NCI-H82 (cell line): ENCODE results near the gene C11orf68.
"Not testable (repeated sequence)": the region's sequence is repeated elsewhere in the genome, so short reads cannot be mapped to it uniquely, and the experiment has no call there.

Source experiments
- DNase-seq: peaks from one replicate; lab custom pipeline; 2025; lab: John Stamatoyannopoulos, UW

The C11orf68 gene

DNA sequence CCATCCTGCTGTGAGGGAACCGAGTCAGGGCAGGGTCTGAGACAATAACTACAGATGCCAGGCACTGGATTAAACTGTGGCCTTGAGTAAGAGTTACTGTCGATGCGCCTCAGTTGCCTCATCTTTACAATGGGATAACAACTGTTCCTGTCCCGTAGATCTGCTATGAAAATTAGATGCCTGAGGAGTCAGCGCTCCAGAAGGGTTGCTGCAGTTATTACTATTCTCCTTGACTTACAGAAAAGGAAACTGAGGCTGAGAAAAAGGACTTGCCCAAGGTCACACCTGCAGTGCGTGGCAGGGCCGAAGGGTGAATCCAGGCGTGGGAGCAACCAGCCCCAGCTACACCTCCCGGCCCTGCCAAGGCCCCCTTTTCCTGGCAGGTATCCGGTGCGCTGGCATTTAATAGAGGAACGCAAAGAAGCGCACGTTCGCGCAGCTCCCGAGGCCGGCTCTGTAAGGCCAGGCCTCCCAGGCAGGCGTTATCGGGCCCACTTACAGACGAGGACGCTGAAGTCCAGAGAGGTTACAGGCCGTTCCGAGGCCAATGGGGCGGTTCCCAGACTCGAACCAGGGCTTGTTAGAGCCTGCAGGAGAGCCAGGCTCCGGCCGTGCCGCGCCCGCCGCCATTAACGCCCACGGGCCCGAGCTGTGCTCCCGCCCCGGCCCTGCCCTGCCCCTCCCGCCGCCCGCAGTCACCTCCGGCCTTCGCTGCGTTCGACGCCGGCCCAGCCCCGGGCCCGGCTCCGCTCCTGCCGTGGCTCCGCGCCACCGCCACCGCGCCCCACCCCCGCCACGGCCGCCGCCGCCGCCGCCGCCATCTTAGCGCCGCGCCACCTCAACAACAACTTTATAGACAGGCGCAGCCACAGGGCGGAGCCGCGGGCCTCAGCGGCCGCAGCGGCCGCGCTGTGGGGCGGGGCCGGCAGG is at the start of gene C11orf68:
Gene C11orf68 (minus strand): TSS at position 852 of the 930 bp plus-strand sequence. CDS start 31 bp downstream, at position 821.
- peak; percentile 51 for DNase-seq

DNA sequence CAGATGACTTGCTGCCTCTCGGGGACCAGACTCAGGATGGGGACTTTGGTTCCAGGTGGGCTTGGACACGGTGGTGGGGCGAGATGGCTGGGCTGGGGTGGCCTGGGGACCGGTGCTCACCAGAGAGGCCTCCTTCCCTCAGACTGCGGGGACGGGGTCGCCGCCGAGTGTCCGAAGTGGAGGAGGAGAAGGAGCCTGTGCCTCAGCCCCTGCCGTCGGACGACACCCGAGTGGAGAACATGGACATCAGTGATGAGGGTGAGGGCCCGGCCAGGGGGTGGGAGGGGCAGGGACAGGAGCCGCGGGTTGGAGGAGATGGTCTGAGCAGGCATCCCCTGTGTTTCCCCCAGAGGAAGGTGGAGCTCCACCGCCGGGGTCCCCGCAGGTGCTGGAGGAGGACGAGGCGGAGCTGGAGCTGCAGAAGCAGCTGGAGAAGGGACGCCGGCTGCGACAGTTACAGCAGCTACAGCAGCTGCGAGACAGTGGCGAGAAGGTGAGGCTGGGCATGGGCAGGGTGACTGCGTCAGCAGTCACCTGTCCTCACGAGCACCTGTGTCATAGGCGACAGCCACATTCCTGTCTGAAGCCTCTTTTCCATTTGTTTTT is 48.6 kb upstream of the C11orf68 start:
- no peak for DNase-seq

DNA sequence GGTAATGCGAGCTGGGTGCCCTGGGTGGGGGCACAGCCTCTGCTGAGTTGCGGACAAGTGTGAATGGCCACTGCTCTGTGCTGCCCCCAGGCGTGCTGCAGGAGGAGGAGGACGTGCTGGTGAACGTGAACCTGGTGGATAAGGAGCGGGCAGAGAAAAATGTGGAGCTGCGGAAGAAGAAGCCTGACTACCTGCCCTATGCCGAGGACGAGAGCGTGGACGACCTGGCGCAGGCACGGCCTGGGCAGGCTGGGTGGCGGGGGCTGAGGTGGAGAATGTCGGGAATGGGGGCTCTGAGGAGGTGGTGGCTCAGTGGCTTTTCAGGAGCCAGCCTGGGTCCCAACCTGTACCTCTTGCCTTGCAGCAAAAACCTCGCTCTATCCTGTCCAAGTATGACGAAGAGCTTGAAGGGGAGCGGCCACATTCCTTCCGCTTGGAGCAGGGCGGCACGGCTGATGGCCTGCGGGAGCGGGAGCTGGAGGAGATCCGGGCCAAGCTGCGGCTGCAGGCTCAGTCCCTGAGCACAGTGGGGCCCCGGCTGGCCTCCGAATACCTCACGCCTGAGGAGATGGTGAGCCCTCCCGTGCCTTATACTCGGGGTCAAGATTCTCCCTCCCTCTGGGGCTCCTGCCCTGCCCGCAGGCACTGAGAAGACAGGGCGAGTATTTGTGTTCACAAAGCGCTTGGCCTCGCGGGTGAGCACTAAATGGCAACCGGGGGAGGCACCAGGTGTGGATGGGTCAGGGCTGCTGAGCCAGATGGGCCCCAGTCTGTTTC is 47.3 kb upstream of the C11orf68 start:
- DNase-seq, result no peak

DNA sequence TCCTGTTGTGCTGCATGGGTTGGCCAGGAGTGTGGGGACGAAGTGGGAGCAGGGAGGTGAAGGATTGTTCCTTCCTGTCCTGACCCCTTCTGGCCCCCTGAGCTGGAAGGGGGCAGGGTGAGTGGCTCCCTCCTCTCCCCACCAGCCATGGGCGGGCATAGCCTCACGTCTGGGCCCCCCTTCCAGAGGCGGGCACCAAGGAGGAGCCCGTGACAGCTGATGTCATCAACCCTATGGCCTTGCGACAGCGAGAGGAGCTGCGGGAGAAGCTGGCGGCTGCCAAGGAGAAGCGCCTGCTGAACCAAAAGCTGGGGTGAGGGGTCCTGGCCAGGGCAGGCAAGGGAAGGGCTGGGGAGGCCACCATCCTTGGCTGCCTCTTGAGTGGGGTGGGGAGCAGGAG is 46.0 kb upstream of the C11orf68 start:
- no peak for DNase-seq

DNA sequence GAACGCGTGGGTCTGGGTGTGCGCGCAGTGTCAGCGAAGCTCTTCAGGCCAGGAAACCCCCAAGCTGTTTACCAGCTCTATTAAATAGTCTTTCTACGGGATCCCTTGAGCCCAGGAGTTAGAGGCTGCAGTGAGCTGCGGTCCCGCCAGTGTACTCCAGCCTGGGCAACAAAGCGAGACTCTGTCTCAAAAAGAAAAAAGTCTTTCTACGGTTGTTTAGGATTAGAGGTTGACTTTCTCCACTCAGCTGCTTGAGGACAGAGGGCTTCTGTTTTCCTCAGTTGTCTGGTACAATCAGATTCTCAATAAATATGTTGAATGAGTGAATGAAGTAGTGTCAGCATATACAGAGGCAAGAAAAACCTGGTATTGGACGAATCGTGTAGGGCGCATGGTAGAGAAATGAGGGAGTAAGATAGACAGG is 43.3 kb upstream of the C11orf68 start:
- no peak for DNase-seq

DNA sequence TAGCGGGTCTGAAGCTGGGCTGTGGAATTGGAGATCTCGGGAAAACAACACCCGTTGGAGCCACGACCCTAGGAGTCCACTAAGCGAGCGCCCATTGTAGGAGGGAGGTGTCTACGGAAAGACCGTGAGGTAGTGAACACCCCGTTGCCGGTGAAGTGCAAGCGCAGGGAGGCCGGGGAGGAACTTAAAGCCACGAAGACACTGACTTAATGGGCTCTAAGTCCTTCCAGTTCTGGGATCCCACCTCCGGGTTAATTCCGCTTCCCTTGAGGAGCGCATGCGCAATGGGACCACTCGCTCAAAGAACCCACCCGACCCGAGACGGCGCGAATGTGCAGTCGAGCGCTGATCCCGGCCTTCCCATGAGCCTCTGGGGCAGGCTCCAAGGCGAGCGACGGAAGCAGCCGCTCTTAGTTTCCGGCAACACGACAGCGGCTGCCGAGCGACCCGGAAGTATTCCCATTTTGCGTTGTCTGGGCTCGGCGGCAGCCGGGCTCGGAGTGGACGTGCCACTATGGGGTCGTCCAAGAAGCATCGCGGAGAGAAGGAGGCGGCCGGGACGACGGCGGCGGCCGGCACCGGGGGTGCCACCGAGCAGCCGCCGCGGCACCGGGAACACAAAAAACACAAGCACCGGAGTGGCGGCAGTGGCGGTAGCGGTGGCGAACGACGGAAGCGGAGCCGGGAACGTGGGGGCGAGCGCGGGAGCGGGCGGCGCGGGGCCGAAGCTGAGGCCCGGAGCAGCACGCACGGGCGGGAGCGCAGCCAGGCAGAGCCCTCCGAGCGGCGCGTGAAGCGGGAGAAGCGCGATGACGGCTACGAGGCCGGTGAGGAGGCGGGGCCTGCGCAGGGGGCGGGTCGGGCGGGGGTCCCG is 42.6 kb upstream of the C11orf68 start, which contains the start of gene SART1:
Gene SART1 (plus strand): TSS at position 468 of the 874 bp plus-strand sequence. CDS start 47 bp downstream, at position 515.
- peak; percentile 99 for DNase-seq

DNA sequence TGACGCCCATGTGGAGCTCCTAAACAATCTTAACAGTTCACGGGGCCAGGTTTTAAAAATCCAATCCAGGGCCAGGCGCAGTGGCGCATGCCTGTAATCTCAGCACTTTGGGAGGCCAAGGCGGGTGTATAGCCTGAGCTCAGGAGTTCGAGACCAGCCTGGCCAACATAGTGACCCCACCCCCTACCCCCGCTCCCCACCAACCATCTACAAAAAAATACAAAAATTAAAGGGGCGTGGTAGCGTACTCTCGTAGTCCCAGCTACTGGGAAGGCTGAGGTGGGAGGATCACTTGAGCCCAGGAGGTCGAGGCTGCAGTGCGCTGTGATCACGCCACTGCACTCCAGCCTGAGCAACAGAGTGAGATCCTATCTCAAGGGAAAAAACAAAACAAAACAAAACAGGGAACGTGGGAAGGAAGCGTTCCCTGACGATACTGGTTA is 42.0 kb upstream of the C11orf68 start:
- DNase-seq, result no peak

DNA sequence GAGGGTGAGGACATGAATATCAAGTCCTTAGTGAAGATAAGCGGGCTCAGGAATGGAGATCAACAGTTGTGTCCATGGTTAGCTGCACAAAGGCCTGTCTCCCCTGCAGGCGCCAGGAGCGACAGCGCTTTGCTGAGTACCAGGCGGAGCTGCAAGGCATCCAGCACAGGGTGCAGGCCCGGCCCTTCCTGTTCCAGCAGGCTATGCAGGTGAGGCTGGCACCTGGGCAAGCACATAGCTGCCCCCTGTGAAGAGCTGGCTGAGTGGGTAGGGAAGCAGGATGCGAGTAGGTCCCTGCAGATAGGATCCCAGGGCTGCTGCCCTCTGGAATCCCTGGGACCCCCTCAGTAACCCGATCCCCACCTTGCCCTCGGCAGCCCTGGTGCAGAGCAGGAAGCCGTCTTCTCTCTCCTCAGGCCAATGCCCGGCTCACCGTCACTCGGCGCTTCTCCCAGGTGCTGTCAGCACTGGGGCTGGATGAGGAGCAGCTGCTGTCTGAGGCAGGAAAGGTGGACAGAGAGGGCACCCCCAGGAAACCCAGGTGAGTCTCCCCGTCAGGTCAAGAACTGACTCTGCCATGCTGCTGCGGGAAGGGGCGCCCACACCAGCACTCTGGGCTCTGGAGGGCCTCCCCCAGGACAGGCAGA is 40.0 kb upstream of the C11orf68 start:
- no peak for DNase-seq

DNA sequence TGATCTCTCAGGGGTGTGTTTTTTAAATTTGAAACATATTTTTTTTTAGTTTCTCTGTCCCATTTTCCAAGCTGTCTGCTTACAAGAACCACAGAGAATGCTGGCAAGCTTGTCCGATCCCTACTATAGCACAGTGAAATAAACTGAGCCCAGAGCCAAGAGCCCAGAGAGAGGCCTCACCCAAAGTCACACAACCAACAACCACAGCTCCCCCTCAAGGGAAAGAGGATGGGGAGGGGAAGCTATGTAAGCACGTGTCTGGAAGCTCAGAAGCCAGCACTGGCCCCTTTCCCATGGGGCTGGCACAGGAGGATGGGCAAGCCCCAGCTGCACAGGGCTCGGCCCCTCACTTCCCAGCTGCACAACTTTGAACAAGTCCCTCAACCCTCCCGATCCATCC is 39.4 kb upstream of the C11orf68 start:
- no peak for DNase-seq

DNA sequence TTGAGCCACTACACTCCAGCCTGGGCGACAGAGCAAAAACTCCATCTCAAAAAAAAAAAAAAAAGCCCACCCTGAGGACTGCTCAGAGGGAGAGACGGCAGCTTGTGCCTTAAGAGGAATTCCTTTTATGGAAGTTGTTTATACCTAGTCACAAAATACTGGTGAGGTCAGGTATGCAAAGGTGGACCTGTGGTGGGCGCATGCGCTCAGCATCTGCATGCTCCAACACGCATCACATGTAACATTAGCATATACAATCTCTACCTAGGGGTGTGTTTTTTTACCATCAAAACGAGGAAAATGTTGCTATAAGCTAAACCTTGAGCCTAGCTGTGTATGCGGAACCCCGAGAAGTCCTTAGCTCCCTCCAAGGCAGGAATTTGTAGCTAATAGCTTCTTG is 35.9 kb upstream of the C11orf68 start:
- DNase-seq, result no peak

DNA sequence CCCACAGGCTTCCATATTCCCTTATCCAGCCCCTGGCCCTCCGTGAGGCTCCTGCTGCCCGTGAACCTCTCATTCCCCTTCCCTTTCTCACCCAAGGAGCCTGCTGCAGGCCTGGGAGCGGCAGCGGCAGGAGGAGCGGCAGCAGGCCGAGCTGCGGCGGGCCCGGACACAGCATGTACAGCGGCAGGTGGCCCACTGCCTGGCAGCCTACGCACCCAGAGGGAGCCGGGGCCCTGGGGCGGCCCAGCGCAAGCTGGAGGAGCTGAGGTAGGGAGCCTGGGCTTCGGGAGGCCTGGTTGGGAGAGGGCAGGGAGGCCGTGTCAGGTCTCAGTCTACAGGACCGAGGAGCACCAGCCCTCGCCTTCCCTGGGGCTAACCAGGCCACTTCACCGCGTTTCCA is 34.6 kb upstream of the C11orf68 start:
- no peak for DNase-seq

DNA sequence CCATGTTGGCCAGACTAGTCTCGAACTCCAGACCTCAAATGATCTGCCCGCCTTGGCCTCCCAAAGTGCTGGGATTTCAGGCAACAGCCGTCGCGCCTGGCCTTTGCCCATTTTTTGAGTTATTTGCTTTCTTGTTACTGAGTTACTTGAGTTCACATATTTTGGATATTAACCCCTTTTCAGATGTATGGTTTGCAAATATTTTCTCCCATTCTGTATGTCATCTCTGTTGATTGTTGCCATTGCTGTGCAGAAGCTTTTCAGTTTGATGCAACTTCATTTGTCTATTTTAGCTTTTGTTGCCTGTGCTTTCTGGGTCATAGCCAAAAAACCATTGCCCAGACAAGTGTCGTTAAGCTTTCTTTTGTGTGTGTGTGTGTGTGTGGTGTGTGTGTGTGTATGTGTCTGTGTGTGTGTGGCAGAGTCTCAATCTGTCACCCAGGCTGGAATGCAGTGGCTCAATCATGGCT is 33.2 kb upstream of the C11orf68 start:
- DNase-seq, result no peak

DNA sequence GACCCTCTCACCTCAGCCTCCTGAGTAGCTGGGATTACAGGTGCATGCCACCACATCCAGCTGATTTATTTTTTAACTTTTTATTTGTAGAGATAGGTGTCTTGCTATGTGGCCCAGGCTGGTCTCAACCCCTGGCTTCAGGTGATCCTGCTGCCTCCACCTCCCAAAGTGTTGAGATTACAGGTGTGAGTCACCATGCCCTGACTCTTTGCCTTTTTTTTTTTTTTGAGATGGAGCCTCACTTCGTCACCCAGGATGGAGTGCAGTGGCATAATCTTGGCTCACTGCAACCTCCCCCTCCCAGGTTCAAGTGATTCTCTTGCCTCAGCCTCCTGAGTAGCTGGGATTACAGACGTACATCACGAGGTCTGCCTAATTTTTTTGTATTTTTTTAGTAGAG is 32.8 kb upstream of the C11orf68 start:
- not testable (repeated sequence) for DNase-seq

DNA sequence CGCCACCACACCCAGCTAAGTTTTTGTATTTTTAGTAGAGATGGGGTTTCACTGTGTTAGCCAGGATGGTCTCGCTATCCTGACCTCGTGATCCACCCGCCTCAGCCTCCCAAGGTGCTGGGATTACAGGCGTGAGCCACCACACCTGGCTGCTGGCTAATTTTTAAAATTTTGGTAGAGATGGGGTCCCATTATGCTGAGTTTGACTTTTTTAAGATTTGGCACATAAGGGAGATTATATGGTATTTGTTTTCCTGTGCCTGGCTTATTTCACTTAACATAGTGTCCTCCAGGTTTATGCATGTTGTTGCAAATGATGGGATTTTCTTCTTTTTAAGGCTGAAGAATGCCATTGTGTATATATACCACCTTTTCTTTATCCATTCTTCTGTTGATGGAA is 31.8 kb upstream of the C11orf68 start:
- not testable (repeated sequence) for DNase-seq

DNA sequence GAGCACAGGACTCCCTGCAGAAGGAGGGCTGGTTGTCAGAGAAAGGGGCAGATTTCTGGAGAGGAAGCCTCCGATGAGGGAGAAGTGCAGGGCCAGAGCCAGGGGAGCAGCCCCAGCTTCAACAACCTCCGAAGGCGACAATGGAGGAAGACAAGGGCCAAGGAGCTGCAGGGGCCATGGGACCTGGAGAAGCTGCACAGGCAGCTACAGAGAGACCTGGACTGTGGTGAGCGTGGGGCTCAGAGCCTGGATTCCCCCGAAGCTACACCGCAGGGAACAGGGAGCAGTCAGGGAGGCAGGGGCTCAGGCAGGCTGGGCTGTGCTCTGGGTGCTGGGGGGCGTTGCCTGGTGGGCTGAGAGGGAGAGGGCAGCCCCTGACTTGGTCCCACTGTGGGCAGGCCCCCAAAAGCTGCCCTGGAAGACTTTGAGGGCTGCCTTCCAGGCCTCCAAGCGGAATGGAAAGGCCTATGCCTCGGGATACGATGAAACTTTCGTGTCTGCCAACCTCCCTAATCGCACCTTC is 28.8 kb upstream of the C11orf68 start:
- DNase-seq, result no peak

DNA sequence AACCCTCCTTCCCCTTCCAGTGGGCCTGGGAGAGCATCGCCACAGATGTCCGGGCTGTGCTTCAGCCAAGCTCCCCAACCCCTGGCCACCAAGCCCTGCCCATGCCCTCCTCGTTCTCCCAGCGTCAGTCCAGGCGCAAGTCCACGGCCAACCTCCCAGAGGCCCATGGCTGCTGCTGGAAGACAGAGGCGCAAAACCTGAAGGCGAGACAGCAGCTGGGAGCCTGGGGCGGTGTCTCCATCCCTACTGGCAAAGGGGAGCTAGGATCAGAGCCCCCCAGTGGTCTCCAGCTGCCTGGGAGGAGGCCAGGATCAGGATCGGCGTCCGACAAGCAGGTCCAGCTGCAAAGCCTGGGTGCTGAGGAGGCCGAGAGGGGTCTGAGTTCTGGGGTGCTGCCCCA is 28.3 kb upstream of the C11orf68 start:
- DNase-seq, result no peak

DNA sequence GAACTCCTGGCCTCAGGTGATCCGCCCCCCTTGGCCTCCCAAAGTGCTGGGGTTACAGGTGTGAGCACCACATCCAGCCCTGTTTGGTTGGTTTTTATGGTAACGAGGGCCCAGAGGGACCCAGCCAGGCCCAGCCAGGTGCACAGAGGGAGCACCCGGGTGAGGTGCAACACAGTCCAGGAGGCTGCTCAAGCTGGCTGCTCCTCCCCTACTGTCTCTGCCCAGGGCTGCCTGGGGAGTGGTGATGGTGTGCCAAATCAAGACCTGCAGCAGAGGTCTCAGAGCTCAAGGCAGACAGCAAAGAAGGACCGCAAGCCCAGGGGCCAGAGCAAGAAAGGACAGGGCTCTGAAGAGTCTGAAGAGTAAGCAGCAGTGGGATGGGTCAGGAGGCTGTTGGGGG is 27.8 kb upstream of the C11orf68 start:
- no peak for DNase-seq

DNA sequence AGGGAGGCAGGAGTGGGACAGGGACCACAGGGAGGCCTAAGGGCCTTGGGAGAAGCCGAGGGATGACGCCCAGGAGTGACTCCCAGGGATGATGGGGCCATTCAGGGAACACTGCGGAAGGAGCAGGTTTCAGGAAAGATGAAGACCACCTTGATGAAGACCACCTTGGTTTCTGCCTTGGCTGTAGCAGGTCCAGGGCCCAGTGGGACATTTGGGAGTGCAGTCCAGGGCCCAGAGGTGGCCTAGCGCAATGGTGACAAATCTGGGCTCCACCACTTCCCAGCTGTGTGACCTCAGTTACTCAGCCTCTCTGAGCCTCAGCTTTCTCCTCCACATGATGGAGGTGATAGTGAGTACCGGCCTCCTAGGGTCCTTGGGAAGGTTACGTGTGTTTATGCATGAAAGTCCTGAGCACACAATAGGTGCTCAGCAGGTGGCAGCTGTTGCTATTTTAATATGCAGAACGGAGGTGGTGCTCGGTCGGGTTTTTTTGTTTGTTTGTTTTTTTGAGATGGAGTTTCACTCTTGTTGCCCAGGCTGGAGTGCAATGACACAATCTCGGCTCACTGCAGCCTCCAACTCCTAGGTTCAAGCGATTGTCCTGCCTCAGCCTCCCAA is 27.2 kb upstream of the C11orf68 start:
- no peak for DNase-seq

DNA sequence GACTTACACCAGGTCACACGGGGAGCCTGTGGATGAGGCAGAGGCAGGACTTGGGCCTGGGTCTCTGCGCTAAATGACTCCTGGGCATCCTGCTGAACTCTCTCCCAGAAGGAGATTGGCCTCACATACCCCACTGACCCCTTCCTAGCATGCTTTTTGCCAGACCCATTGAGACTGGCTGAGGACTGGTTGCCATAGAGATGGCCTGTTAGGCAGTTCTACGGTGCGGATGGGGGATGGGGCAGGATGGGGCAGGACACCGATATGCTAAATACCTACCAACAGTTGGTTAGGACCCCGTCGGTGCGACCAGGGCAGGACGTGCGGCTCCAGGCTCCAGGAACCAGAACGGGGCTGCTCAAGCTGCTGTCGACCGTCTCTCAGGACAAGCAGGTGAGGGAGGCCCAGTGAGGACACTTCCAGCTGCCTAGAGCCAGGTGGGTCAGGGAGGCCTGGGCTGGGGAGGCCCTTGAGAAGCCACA is 26.6 kb upstream of the C11orf68 start, which contains the start of gene TSGA10IP:
Gene TSGA10IP (plus strand): TSS at position 51 of the 482 bp plus-strand sequence. CDS start 196 bp downstream, at position 247.
- DNase-seq, result no peak

DNA sequence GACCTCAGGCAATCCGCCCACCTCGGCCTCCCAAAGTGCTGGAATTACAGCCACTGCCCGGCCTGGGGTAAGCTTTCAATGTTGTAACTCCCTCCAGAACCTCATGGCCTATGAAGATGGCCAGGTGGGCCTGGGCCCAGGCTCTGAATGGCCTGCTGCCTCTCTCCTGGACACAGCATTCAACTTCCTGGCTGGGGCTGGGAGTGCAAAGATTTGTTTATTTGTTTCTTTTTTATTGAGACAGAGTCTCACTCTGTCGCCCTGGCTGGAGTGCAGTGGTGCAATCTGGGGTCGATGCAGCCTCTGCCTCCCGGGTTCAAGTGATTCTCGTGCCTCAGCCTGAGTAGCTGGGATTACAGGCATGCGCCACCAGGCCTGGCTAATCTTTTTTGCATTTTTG is 25.9 kb upstream of the C11orf68 start:
- DNase-seq, result no peak
